Measurements from ENCODE around the gene MAS1L.
"Not testable (repeated sequence)": the region's sequence is repeated elsewhere in the genome, so short reads cannot be mapped to it uniquely, and the experiment has no call there.

Gene MAS1L

GRCh38 chr6:29461021-29461814, 26.5 kb downstream of the MAS1L start (continued):
- no peak for TF ChIP-seq POU6F1 (CRISPR knock-in tag; IDR thresholded peaks at IDR 0.05; ENCODE audit: borderline replicate concordance, low read depth)

GRCh38 chr6:29456971-29457370, 30.8 kb downstream of the MAS1L start, which contains the start of the genes OR11A1 and OR2H1:
Gene OR11A1, minus strand, starts transcription at chr6:29457071. Its CDS starts 29,430 bp downstream, at chr6:29427641.
Gene OR2H1, plus strand, starts transcription at chr6:29457155. Its CDS starts 4,615 bp downstream, at chr6:29461770.
- no peak for ATAC-seq
- TF ChIP-seq ARNTL (CRISPR knock-in tag; IDR thresholded peaks at IDR 0.05; ENCODE audit: borderline replicate concordance, low read depth) (no peak), RARB (CRISPR knock-in tag; IDR thresholded peaks at IDR 0.05) (no peak), PPARA (CRISPR knock-in tag; IDR thresholded peaks at IDR 0.05; ENCODE audit: borderline replicate concordance) (no peak), TSHZ2 (CRISPR knock-in tag; IDR thresholded peaks at IDR 0.05) (no peak), ESRRG (CRISPR knock-in tag; IDR thresholded peaks at IDR 0.05) (no peak), GLIS3 (CRISPR knock-in tag; IDR thresholded peaks at IDR 0.05) (no peak), POU6F1 (CRISPR knock-in tag; IDR thresholded peaks at IDR 0.05; ENCODE audit: borderline replicate concordance, low read depth) (no peak), ZNF8 (CRISPR knock-in tag; IDR thresholded peaks at IDR 0.05) (no peak)

- TF ChIP-seq TSHZ2 (CRISPR knock-in tag; IDR thresholded peaks at IDR 0.05) (no peak), CREB5 (CRISPR knock-in tag; IDR thresholded peaks at IDR 0.05; ENCODE audit: low read depth) (no peak)
- ATAC-seq = no peak
Measured at GRCh38 chr6:29451471-29452193, 36.1 kb downstream of the MAS1L start.

GRCh38 chr6:29447670-29448069, 40.1 kb downstream of the MAS1L start:
- TF ChIP-seq ZNF8 (CRISPR knock-in tag; IDR thresholded peaks at IDR 0.05) (no peak), BACH2 (CRISPR knock-in tag; IDR thresholded peaks at IDR 0.05; ENCODE audit: borderline replicate concordance) (no peak), ZNF565 (CRISPR knock-in tag; conservative IDR thresholded peaks at IDR 0.05; ENCODE audit: low read depth) (no peak), RARB (CRISPR knock-in tag; IDR thresholded peaks at IDR 0.05) (no peak), CREB5 (CRISPR knock-in tag; IDR thresholded peaks at IDR 0.05; ENCODE audit: low read depth) (no peak), ARNTL (CRISPR knock-in tag; IDR thresholded peaks at IDR 0.05; ENCODE audit: borderline replicate concordance, low read depth) (no peak), TCF4 (CRISPR knock-in tag; IDR thresholded peaks at IDR 0.05; ENCODE audit: borderline replicate concordance) (no peak)
- ATAC-seq = peak; percentile 63; the same call in 2 of the 3 replicates

- not testable (repeated sequence) for ATAC-seq
Measured at GRCh38 chr6:29444031-29444430, 43.7 kb downstream of the MAS1L start.

Data from SK-N-SH treated with all-trans-retinoic acid at 6 μM for 48 hours (cell line).